Naive B cell (primary cell): ENCODE data around the gene LRRC1. TPM values are rescaled to one million over a fixed set of nuclear protein-coding genes. Genes with fewer than 3 reads are reported as not detected.
A peak's percentile ranks its signal among the peaks of the same experiment; 100 is the strongest.

Source experiments
- ATAC-seq, 2 donors: fragments of 150-1000 bp; cut with Tn5 transposase; 2 replicates each; pipeline ENCODE4 v1.10.0; 2021; ENCODE audit warnings: low read depth in 2 of 2, mild to moderate bottlenecking in 2 of 2, moderate library complexity in 2 of 2
- DNase-seq: peaks from one replicate; pipeline ENCODE4 v3.0.0; 2022
- H3K27ac Mint-ChIP-seq, 6 donors: one replicate each; pipeline ENCODE4 v1.8.0; 2020 to 2022; ENCODE audit warnings: mild to moderate bottlenecking in 6 of 6, mixed read lengths in 6 of 6, moderate library complexity in 5 of 6, inconsistent platforms in 2 of 6
- H3K27me3 Mint-ChIP-seq, 3 donors: one replicate each; pipeline ENCODE4 v1.8.0; 2021 to 2022; ENCODE audit warnings: mixed read lengths in 3 of 3, mild to moderate bottlenecking in 1 of 3
- H3K36me3 Mint-ChIP-seq, 2 donors: one replicate each; pipeline ENCODE4 v1.8.0; 2020 to 2022; ENCODE audit warnings: mixed read lengths in 2 of 2, inconsistent platforms in 1 of 2, mild to moderate bottlenecking in 1 of 2
- H3K4me1 Mint-ChIP-seq, 3 donors: one replicate each; pipeline ENCODE4 v1.8.0; 2020 to 2022; ENCODE audit warnings: mixed read lengths in 3 of 3, inconsistent platforms in 1 of 3, mild to moderate bottlenecking in 1 of 3, moderate library complexity in 1 of 3
- H3K4me3 Mint-ChIP-seq, 8 donors: one replicate each; pipeline ENCODE4 v1.8.0; 2020 to 2022; ENCODE audit warnings: mild to moderate bottlenecking in 8 of 8, mixed read lengths in 8 of 8, moderate library complexity in 8 of 8, inconsistent platforms in 2 of 8
- H3K9me3 Mint-ChIP-seq, 7 donors: one replicate each; pipeline ENCODE4 v1.8.0; 2020 to 2022; ENCODE audit warnings: mixed read lengths in 7 of 7, mild to moderate bottlenecking in 5 of 7, inconsistent platforms in 2 of 7, moderate library complexity in 1 of 7
- polyA plus RNA-seq, 6 donors: library from polyadenylated mRNA; unstranded; fragments of 300-500 nt; fragmentation: Illumina TruSeq; gene quantifications; one replicate each; pipeline ENCODE4 v1.2.3, GENCODE V29; 2021; ENCODE audit warnings: low read depth in 6 of 6

LRRC1 gene
- polyA plus RNA-seq, 6 donors from 2014 or later, result 1.8 to 7.1 (median 3.7) TPM

DNA sequence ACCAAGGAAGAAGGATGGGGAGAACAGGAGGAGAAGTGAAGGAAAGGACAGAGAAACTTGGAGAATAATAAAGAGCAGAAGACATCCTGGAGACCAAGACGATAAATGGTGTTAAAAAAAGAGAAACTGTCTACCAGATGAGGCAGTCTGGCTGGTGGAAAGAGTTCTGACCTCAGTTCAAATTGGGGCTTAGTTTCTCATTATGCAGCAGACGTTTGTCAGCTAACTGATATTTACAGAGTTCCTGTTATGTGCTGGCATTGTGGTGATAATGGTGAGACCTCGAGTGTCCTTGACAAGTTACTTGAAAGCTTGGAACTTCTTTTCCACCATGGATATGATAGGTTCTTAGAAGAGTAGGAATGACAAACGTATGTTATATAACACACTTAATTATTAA, 142.7 kb downstream of the LRRC1 start:
- Mint-ChIP-seq H3K4me1 (no peaks in the 10 kb centered on the region), H3K4me3 (no peak overlapping the region), H3K9me3 (peaks cover 0 to 2% (median 0%) of the 10 kb centered on the region in 7 donors), H3K27me3 (peaks cover 4 to 5% (median 5%) of the 10 kb centered on the region in 3 donors), H3K27ac (no peak overlapping the region), H3K36me3 (peaks cover 0 to 3% of the 10 kb centered on the region in 2 donors)
- no peak for DNase-seq
- no peak for ATAC-seq

DNA sequence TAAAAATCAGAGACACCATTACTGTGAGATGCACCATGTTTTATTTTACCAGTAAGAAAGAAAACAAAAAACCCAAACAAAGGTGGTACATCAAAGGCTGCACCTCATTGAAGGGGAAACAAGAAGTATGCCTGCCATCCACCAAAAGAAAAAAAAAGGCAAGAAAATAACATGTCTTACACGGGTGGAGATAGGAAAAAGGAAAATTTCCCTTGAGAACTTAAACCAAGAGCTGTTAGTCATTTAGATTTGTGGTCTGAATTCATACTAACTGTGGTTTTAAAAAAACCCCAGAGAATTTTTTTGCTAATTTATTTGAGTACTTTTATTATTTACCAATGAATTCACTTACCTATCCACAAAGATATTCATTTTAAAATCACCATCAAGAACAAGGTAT, 144.0 kb downstream of the LRRC1 start:
- Mint-ChIP-seq H3K9me3 (peaks cover 0 to 3% (median 0%) of the 10 kb centered on the region in 7 donors), H3K4me3 (no peak overlapping the region), H3K27ac (no peak overlapping the region), H3K4me1 (no peaks in the 10 kb centered on the region), H3K27me3 (peaks cover 4 to 15% (median 8%) of the 10 kb centered on the region in 3 donors), H3K36me3 (peaks cover 0 to 3% of the 10 kb centered on the region in 2 donors)
- DNase-seq, result no peak
- ATAC-seq, result no peak

DNA sequence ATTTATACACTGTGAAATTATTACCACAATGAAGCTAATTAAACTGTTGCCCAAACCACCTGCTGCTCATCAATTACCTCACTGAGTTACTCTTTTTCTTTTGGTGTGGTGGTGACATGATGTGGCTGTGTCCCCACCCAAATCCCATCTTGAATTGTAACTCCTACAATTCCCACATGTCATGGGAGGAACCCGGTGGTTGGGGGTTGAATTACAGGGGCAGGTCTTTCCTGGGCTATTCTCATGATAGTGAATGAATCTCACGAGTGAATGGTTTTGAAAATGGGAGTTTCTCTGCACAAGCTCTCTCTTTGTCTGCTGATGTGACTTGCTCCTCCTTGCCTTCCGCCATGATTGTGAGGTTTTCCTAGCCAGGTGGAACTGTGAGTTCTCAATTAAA, 145.0 kb downstream of the LRRC1 start:
- H3K4me3 Mint-ChIP-seq, result no peak overlapping the region

DNA sequence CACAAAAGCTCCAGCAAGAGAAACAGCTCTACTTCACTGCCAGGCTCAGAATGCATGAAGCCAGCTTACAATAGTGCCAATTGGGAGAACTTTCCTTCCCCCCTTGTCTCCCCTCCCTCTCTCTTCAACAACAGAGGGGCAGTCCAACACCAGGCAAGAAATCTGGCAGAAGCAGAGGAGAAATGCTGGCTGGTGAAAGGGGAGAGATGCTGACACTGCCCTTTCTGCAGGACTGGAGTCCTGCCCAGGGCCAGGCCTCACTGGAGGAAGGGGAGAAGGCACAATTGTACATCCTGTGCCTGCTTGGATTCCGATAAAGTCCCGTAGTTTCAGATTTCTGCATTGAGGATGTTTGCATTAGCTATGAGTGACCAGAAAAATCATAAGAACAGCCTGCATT, 148.6 kb downstream of the LRRC1 start:
- H3K4me1 Mint-ChIP-seq, result no peaks in the 10 kb centered on the region
- H3K27ac Mint-ChIP-seq, result no peak overlapping the region
- no peak for DNase-seq

More for the DNA sequence above, 145.0 kb downstream of the LRRC1 start:
- Mint-ChIP-seq H3K4me1 (no peaks in the 10 kb centered on the region), H3K9me3 (peaks cover 0 to 3% (median 0%) of the 10 kb centered on the region in 7 donors), H3K27me3 (peaks cover 4 to 15% (median 8%) of the 10 kb centered on the region in 3 donors), H3K27ac (peak overlapping the region in 1 of 6 donors; percentile 78), H3K36me3 (peaks cover 0 to 3% of the 10 kb centered on the region in 2 donors)
- no peak for DNase-seq
- no peak for ATAC-seq

GRCh38 chr6:53944091-53944490, 149.3 kb downstream of the LRRC1 start:
- Mint-ChIP-seq H3K36me3 (peaks cover 0 to 3% of the 10 kb centered on the region in 2 donors), H3K27me3 (peaks cover 4 to 24% (median 12%) of the 10 kb centered on the region in 3 donors), H3K27ac (no peak overlapping the region), H3K9me3 (peaks cover 0 to 11% (median 5%) of the 10 kb centered on the region in 7 donors), H3K4me1 (no peaks in the 10 kb centered on the region), H3K4me3 (no peak overlapping the region)
- ATAC-seq (no peak), DNase-seq (no peak)

More for the DNA sequence above, 148.6 kb downstream of the LRRC1 start:
- no peak overlapping the region for H3K4me3 Mint-ChIP-seq
- peaks cover 0 to 10% (median 3%) of the 10 kb centered on the region in 7 donors for H3K9me3 Mint-ChIP-seq
- ATAC-seq, result no peak
- H3K36me3 Mint-ChIP-seq, result peaks cover 0 to 3% of the 10 kb centered on the region in 2 donors
- peaks cover 4 to 24% (median 15%) of the 10 kb centered on the region in 3 donors for H3K27me3 Mint-ChIP-seq

DNA sequence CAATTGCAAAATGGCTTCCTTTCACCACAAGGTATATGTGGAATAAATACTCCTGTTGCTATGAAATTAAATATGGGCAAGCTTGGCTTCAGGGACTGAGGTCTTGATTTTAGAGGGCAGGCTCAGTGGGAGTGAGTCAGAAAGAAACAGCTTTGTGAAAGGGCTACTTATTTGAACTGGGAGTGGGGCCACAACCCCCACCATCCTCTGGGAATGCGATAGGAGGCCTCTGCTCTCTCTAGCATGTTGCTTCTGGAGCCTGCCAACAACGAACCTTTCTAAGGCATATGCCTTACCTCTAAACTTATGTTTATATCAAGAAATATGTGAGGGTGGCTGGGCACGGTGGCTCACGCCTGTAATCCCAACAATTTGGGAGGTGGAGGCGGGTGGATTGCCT, 149.7 kb downstream of the LRRC1 start:
- Mint-ChIP-seq H3K36me3 (peaks cover 0 to 3% of the 10 kb centered on the region in 2 donors), H3K9me3 (peaks cover 0 to 11% (median 5%) of the 10 kb centered on the region in 7 donors), H3K27ac (no peak overlapping the region), H3K4me3 (no peak overlapping the region), H3K4me1 (no peaks in the 10 kb centered on the region), H3K27me3 (peaks cover 4 to 24% (median 12%) of the 10 kb centered on the region in 3 donors)
- ATAC-seq, result no peak
- no peak for DNase-seq

DNA sequence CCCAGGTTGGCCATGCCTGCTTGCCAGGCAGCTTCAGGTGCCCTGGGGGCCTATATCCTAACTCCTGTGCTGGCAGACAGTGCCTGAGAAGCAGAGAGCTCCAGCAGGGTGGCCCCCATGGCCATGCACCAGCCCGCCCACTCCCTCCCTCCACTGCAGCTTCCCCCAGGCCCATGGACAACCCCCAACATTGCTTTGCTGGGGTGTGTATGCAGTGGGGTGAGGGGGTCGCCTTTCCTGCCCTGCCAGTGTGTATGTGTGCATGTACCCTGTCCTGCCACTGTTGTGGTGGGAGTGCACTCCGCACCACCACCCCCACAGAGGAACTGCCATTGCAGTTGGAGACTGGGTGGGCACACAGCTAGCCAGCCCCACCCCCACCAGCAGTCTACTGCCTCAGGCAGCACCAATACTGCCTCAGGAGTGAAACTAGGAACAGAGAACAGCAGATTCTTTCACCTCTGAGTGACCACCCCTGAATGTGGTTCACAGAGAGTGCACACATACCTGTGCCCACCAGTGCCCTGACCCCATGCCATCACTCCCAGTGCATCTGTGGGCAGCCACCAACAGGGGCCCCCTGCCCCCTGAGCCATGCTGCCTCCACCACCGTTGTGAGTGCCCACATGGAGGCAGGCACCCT, 151.1 kb downstream of the LRRC1 start:
- Mint-ChIP-seq H3K9me3 (peaks cover 0 to 20% (median 10%) of the 10 kb centered on the region in 7 donors), H3K4me3 (peak overlapping the region in 1 of 8 donors; percentile 7), H3K27ac (no peak overlapping the region), H3K36me3 (no peaks in the 10 kb centered on the region), H3K27me3 (peaks cover 4 to 24% (median 12%) of the 10 kb centered on the region in 3 donors), H3K4me1 (no peaks in the 10 kb centered on the region)
- DNase-seq (no peak), ATAC-seq (no peak)

GRCh38 chr6:53947780-53948179, 153.0 kb downstream of the LRRC1 start:
- peaks cover 0 to 30% (median 12%) of the 10 kb centered on the region in 7 donors for H3K9me3 Mint-ChIP-seq
- H3K4me1 Mint-ChIP-seq, result no peaks in the 10 kb centered on the region
- no peak overlapping the region for H3K27ac Mint-ChIP-seq
- no peaks in the 10 kb centered on the region for H3K36me3 Mint-ChIP-seq
- no peak overlapping the region for H3K4me3 Mint-ChIP-seq
- H3K27me3 Mint-ChIP-seq, result peaks cover 4 to 16% (median 12%) of the 10 kb centered on the region in 3 donors
- no peak for DNase-seq
- no peak for ATAC-seq

- H3K9me3 Mint-ChIP-seq, result peaks cover 0 to 30% (median 12%) of the 10 kb centered on the region in 7 donors
- ATAC-seq (no peak), DNase-seq (no peak)
- H3K27me3 Mint-ChIP-seq, result peaks cover 0 to 12% (median 3%) of the 10 kb centered on the region in 3 donors
- H3K36me3 Mint-ChIP-seq, result no peaks in the 10 kb centered on the region
- no peaks in the 10 kb centered on the region for H3K4me1 Mint-ChIP-seq
- no peak overlapping the region for H3K4me3 Mint-ChIP-seq
- no peak overlapping the region for H3K27ac Mint-ChIP-seq
Measured at GRCh38 chr6:53951383-53951782, 156.6 kb downstream of the LRRC1 start.

DNA sequence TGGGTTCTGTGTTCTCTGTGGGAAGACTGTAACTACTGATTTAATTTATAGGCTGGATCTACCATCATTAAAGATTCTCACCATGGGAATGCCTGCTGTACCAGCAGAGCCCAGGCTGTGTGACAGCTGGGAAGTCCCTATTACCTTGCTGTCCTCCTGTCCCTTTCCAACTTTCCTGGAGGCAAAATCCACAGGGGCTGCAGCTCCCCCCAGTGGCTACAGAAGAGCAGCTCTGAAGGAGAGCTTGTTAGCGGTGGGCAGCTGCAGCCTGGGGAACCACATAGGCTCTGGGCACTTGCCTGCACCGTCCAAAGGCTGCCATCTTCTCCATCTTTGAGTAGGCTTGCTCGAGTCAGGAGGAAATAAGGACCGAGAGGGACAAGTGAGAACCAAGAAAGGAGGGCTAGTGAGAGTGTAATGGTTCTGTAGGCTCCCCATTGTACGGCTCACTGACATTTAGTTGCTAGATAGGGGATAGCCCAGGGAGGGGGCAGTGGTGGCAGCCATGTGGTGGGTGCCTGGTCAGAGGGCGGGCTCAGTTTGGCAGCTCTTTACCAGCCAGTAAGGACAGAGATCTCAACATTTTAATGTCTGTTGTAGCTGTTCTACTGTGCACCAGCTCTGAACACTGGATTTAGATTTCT, 161.4 kb downstream of the LRRC1 start:
- Mint-ChIP-seq H3K4me3 (no peak overlapping the region), H3K36me3 (no peaks in the 10 kb centered on the region), H3K4me1 (no peaks in the 10 kb centered on the region), H3K27me3 (peaks cover 6 to 10% (median 6%) of the 10 kb centered on the region in 3 donors), H3K9me3 (peaks cover 0 to 9% (median 2%) of the 10 kb centered on the region in 7 donors), H3K27ac (no peak overlapping the region)
- DNase-seq, result no peak
- no peak for ATAC-seq

- H3K27ac Mint-ChIP-seq, result no peak overlapping the region
- no peaks in the 10 kb centered on the region for H3K36me3 Mint-ChIP-seq
- no peak for ATAC-seq
- H3K4me3 Mint-ChIP-seq, result no peak overlapping the region
- DNase-seq, result no peak
- H3K27me3 Mint-ChIP-seq, result peaks cover 6 to 10% (median 6%) of the 10 kb centered on the region in 3 donors
- H3K9me3 Mint-ChIP-seq, result peaks cover 0 to 4% (median 0%) of the 10 kb centered on the region in 7 donors
- no peaks in the 10 kb centered on the region for H3K4me1 Mint-ChIP-seq
Measured at GRCh38 chr6:53956804-53957203, 162.0 kb downstream of the LRRC1 start.

DNA sequence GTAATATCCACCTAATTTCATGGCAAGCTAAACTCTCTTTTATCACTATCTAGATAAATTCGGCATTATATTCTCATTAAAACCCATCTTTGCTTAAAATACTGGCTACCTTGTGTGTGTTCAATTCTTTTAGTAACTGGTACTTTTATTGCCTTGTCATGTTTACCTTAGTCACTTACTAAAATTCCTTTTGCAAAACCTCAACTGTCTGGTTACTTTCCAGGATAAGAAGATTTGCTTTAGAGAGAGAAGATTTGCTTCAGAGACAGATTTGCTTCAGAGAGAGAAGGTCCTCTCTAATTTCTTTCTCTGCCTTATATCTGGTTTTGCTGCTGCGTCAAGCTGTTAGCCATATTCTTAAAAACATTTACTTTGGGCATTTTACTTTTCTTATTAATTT, 164.9 kb downstream of the LRRC1 start:
- Mint-ChIP-seq H3K4me1 (no peaks in the 10 kb centered on the region), H3K36me3 (no peaks in the 10 kb centered on the region)

DNA sequence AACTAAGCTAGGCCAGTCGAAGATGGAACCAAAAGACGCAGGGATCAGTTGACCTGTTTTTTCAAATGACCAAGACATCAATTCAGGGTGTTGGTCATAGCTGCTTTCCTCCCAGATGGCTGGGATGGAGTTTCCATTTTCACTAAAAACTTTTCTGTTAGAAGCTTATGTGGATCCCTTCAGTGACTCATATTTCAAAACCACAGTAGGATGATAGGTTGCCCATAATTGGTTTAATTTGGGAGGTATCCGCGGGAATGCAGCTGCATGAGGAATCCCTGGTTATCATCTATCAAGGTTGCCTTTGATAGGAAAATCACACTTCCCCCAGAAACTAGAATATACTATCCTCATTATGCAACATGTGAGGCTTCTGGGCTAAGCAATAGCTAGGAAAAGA, 165.5 kb downstream of the LRRC1 start:
- H3K36me3 Mint-ChIP-seq, result no peaks in the 10 kb centered on the region
- ATAC-seq (no peak), DNase-seq (no peak)
- no peak overlapping the region for H3K4me3 Mint-ChIP-seq
- no peaks in the 10 kb centered on the region for H3K4me1 Mint-ChIP-seq
- peaks cover 6 to 10% (median 6%) of the 10 kb centered on the region in 3 donors for H3K27me3 Mint-ChIP-seq
- H3K27ac Mint-ChIP-seq, result no peak overlapping the region
- H3K9me3 Mint-ChIP-seq, result no peaks in the 10 kb centered on the region

More for the DNA sequence above, 164.9 kb downstream of the LRRC1 start:
- no peak for ATAC-seq
- Mint-ChIP-seq H3K9me3 (no peaks in the 10 kb centered on the region), H3K27ac (no peak overlapping the region), H3K27me3 (peaks cover 6 to 10% (median 6%) of the 10 kb centered on the region in 3 donors), H3K4me3 (no peak overlapping the region)
- no peak for DNase-seq
